Left forelimb (tissue), 1 donor: ENCODE measurements around the gene RRP1B.
"Not testable (repeated sequence)": the region's sequence is repeated elsewhere in the genome, so short reads cannot be mapped to it uniquely, and the experiment has no call there.

ENCODE experiments used
- DNase-seq: peaks from one replicate; pipeline ENCODE4 v3.0.0-alpha.2; 2018; ENCODE audit warnings: low spot score

The RRP1B gene

GRCh38 chr21:43667191-43667904, 8.0 kb downstream of the RRP1B start:
- no peak for DNase-seq

DNA sequence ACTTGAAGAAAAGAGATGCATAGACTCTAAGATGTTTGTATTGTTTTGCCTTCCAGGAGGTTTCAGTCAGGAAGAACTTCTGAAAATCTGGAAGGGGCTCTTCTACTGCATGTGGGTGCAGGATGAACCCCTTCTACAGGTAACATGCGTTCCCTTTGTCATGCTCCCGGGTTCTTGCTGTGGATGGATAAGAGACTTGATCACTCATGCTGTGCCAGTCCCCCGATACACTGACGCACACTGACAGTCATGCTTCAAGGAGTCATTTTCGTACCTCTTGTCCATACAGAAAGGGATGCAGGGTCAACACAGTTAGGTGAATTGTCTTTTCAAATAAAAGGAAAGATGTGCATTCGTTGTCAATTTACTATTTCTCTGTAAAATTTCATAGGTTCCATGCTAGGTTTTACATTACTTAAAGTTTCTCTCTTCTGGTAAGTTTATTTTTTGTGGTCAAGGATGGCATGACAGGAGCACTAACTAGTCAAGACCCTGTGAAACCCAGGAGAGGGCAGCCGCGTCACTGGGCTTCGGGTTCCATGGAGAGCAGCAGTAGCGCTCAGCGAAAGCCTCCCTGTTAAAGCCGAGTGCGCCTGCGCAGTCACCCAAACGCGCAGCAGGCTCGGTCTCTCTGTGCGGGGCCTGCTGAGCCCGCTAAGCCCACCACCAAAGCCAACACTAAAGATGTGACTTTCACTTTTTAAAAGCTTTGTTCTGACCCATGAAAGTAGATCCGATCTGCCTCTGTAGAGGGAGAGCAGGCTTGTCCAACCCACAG, 10.7 kb downstream of the RRP1B start:
- DNase-seq = no peak

DNA sequence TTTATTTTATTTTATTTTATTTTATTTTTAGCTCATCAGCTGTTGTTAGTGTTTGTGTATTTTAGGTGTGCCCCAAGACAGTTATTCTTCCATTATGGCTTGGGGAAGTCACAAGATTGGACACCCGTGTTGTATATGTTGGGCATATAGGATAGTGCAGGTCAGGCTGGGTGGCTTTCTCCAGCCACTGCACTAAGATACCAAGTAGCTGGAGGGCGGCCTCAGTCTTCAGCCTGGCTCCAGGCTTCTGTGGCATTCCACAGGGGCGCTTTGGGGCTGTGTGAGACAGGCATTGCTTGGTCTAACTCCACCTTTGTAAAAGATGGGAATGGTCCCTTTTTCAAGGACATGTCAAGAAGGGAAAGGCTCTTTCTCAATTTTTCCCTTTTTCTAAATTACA, 16.5 kb downstream of the RRP1B start:
- DNase-seq = no peak

DNA sequence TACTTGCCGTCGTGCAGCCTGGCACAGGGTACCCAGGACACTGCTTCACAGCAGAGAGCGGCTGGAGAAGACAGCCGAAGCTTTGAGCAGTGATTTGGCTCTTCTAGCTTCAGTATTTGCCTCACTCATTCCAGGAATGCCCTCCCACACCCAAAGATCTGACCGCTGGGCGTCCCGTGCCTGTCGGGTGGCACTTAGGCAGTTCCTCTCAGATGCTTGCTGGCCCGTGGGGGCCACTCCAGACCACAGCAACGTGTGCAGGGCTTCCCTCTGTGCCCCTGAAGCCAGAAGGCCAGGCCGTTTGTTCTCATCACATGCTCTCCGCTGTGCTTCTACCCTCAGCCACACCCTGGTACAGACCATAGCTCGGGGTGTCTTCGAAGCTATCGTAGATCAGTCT, 17.0 kb downstream of the RRP1B start:
- no peak for DNase-seq

DNA sequence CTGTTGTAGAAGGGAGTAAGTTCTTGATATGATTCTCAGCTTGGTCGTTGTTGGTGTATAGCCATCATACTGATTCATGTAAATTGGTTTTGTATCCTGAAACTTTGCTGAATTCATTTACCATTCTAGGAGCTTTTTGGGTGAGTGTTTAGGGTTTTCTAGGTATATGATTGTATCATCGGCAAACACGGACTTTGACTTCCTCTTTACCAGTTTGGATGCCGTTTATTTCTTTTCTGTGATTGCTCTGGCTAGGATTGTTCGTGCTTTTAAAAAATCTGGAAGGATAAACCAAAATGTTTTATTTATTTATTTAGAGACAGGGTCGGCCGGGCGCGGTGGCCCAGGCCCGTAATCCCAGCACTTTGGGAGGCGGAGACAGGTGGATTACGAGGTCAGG, 20.6 kb downstream of the RRP1B start:
- DNase-seq = no peak

DNA sequence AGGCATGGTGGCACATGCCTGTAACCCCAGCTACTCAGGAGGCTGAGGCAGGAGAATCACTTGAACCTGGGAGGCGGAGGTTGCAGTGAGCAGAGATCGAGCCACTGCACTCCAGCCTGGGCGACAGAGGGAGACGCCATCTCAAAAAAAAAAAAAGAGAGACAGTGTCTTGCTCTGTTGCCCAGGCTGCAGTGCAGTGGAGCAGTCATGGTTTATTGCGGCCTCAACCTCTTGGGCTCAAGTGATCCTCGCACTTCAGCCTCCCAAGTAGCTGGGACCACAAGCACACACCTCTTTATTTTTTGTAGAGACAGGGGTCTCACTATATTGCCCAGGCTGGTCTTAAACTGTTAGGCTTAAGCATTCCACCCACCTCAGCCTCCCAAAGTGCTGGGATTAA, 21.1 kb downstream of the RRP1B start:
- not testable (repeated sequence) for DNase-seq

- no peak for DNase-seq
Observed at GRCh38 chr21:43681650-43682049, 22.3 kb downstream of the RRP1B start.

- DNase-seq = no peak
Observed at GRCh38 chr21:43684424-43684823, 25.1 kb downstream of the RRP1B start.

DNA sequence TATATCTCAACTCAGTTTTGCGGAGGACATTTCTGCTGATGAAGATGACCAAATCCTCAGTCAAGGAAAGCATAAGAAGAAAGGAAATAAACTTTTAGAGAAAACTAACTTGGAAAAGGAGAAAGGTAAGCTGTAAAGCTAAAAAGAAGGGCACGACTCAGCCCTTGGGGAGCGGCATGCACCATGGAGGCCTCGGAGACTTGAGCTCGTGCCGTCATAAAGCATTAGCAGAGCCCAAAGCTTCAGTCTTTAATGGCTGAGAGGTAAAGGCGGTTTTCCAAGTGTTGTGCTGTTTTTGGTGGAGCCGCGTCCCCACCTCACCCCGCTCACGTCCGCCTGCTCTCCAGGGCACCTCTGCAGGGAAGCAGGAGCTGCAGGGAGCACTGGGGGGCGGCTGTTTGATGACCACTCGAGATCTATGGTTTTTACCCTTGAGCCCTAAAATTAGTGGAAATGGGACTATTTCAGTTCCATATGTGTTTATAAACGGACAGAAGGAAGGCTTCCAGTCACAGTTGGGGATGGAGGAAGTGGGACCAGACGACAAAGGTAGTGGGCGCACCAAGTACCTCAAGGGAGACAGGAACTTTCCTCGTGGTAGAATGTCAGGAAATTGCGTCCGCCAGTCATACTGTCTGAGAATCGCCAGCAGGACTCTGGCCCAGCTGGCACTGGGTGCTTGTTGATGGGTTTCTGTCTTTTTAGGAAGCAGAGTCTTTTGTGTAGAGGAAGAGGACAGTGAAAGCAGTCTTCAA, 27.6 kb downstream of the RRP1B start:
- DNase-seq = no peak

DNA sequence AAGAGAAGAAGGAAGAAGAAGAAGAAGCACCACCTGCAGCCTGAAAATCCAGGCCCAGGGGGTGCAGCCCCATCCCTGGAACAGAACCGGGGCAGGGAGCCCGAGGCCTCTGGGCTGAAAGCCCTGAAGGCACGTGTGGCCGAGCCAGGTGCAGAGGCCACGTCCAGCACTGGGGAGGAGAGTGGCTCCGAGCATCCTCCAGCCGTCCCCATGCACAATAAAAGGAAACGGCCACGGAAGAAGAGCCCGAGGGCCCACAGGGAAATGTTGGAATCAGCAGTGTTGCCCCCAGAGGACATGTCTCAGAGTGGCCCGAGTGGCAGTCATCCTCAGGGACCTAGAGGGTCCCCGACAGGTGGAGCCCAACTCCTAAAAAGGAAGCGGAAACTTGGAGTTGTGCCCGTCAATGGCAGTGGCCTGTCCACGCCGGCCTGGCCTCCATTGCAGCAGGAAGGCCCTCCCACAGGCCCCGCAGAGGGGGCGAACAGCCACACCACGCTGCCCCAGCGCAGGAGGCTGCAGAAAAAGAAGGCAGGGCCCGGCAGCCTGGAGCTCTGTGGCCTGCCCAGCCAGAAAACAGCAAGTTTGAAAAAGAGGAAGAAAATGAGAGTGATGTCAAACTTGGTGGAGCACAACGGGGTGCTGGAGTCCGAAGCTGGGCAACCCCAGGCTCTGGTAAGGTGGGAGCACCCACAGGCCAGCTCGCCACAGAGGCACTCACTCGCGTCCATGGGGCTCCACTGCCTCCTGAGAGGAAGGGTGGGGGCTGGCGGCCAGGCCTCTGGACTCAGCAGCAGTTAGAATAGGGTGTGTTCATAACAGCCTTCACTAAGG, 28.4 kb downstream of the RRP1B start:
- DNase-seq = no peak

DNA sequence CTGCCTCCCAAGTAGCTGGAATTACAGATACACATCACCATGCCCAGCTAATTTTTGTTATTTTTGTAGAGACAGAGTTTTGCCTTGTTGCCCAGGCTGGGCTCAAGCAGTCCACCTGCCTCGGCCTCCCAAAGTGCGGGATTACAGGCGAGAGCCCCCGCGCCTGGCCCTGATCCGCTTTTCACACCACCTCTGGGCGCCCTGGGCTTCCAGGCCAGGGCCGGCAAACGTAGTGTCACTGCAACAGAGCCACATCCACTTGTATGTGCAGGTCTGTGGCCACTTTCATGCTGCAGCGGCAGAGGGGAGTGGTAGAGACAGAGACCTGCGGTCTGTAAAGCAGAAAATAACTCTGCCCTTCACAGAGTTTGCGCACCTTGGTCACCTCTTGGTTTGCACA, 29.5 kb downstream of the RRP1B start:
- no peak for DNase-seq

- no peak for DNase-seq
Observed at GRCh38 chr21:43689556-43690337, 30.4 kb downstream of the RRP1B start.

- no peak for DNase-seq
Observed at GRCh38 chr21:43690346-43690745, 31.0 kb downstream of the RRP1B start.

GRCh38 chr21:43691086-43691795, 31.9 kb downstream of the RRP1B start:
- no peak for DNase-seq

DNA sequence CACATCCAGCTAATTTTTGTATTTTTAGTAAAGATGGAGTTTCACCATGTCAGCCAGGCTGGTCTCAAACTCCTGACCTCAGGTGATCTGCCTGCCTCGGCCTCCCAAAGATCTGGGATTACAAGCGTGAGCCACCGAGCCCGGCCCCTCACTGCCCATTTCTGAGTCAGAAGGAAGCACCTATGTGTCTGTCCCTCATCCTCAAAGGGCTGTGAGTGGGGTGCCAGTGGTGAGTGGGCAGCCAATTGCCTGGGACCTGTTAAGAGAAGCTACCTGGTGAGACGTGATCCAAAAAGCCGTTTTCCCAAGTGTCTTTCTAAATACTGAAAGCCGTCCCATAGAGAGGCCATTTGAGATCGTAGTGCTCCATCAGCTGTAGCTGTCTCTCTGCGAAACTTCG, 32.4 kb downstream of the RRP1B start:
- DNase-seq = no peak

DNA sequence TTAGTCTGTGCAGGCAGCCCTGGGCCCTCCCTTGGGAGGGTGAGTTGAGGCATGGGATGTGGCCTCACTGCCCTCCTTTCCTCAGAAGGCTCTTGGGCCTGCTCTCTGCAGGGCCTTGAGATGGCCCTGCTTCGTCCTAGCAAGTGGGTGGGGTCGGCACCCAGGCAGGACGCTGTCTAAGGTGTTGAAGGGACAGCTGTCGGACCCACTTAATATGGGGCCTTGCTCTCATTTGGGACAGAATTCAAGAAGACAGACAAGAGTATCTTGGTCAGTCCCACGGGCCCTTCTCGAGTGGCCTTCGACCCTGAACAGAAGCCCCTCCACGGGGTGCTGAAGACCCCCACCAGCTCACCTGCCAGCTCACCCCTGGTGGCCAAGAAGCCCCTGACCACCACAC, 33.6 kb downstream of the RRP1B start:
- DNase-seq = no peak

DNA sequence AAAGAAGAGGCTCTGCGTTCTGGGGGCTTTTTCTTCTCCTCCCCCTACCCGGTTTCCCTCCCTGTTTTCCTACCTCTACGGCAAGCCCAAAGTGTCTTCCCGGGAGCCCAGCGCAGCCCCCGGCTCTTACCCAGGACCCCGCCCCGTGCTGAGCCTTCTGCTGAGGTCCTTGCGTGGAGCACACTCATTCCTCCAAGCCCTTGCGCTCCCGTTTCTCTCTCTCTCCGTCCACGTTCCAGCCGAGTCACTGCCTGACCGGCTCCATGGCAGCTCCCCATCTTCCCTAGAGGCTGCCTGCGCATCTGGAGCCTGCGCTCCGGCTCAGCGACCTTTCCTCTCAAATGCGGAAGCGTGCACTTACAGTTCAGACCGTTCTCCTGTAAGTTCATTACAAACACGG, 34.6 kb downstream of the RRP1B start:
- DNase-seq = no peak

- DNase-seq = no peak
Observed at GRCh38 chr21:43694437-43695079, 35.2 kb downstream of the RRP1B start.

GRCh38 chr21:43696214-43696613, 36.9 kb downstream of the RRP1B start:
- DNase-seq = no peak
